NCI-H1930 (cell line): ENCODE results near the gene CD79B.
A peak's percentile ranks its signal among the peaks of the same experiment; 100 is the strongest.

ENCODE experiments used
- DNase-seq, 2 experiments: peaks; one replicate each; lab custom pipeline; 2025; lab: John Stamatoyannopoulos, UW

CD79B gene

DNA sequence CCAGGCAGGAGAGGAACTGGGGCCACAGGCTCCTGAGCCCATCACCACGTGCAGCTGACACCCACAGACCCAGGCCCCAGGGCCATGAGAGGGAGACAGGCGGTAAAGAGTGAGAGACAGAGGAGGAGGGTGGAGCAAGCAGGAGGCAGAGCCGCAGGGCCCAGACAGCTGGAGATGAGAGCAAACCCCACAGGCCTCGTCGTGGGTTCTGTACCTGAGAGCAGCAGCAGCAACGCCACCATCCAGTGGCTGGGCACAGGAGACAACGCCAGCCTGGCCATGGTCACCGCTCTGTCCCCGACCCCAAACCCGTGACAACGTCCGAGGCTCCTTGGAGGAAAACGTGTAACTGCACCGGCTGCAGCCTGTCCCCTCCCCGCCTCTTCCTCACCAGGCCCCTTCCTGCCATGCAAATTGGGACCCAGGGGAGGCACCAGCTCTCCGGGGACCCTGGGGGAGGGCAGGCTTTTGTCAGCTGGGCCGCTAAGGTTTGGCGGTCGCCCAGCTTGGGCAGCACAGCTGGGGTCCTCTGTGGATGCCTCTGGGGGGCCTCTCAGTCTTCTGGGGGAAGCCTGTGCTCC, at the start of gene CD79B:
Gene CD79B, minus strand, starts transcription at position 351 of the 581 bp plus-strand sequence. Its CDS starts 70 bp downstream, at position 281.
- DNase-seq: no peak

GRCh38 chr17:63978272-63979200, 46.4 kb upstream of the CD79B start:
- DNase-seq: no peak

- no peak for DNase-seq
Measured at GRCh38 chr17:63976702-63977101, 44.6 kb upstream of the CD79B start.

GRCh38 chr17:63975541-63976092, 43.5 kb upstream of the CD79B start:
- no peak for DNase-seq

DNA sequence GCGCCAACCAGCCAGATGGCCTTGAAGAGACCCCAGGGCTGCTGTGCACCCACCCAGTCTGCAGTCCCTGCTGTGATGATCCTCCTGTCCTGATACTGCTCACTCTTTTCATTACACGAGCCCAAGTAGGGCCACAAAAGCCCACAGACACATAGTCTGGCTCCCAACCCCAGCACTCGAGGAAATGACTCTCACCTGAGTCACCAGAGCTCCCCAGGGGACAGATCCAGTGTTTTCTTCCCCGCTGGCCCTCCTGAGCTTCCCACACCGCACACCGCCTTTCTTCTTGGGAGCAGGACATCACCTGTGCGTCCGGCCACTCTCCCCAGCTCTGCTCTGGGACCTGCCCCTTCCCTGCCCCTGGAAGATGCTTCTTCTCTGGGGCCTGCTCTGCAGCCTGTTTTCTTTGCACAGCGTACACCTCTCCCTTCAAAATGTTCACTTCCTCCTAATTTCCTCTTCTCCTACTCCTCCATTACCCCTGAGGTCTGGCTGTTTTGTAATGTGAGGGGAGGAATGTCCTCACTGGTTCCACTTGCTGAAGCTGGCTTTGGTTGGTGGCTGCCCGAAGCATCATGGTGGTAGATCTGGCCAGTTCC, 42.6 kb upstream of the CD79B start:
- no peak for DNase-seq

DNA sequence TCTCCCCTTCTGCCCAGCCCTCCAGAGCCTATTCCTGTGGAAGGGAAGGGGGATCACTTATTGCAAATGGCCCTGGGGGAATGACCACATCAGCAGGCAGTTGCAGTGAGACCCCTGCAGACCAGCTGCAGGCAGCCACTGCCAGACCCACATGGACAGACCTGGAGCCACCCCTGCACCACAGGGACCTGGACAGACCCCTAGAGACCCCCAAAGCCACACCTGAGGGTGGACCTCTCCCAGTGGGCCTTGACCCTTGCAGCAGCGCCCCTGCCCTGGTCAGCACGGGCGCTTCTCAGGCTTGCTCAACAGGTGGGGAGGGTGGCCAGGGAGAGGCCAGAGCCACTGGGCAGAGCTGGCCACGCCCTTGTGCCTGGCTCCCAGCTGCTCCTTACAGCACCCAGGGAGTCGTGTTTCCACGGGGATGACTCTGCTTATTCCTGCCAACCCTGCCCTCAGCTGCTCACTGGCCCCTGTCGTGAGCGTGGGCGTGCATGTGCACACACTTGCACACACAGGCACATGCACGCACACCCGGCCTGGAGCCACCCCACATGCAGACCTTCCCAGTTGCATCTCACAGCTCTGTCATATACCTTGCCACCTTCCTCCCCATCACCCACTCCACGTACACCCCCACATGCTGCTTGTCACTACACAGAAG, 41.9 kb upstream of the CD79B start:
- no peak for DNase-seq

DNA sequence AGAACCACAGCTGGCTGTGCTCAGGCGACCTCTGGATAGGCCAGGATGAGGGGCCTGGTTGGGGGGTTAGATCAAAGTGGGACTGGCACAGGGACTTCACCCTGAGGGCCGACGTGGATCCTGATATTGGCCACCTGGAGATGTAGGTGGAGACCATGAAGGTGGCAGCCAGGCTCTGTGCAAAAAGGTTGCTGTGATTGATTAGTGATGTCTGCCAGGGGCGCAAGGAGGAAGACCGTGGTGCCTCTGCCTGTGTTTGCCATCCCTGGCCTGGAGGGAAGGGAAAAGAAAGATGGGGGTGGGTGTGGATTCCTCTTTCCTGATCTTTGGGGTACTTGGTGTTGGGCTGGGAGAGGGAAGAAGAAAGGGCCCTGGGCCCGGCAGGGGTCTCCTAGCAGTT, 41.1 kb upstream of the CD79B start:
- no peak for DNase-seq

- DNase-seq: no peak
Measured at GRCh38 chr17:63972796-63973195, 40.7 kb upstream of the CD79B start, which contains the start of gene SCN4A. SCN4A (minus strand) TSS chr17:63972918; CDS start chr17:63972841, 77 bp downstream.

- DNase-seq: no peak
Measured at GRCh38 chr17:63969278-63969677, 37.1 kb upstream of the CD79B start.

- no peak for DNase-seq
Measured at GRCh38 chr17:63967953-63968352, 35.8 kb upstream of the CD79B start.

- no peak for DNase-seq
Measured at GRCh38 chr17:63966646-63967264, 34.6 kb upstream of the CD79B start.

- DNase-seq: no peak
Measured at GRCh38 chr17:63963123-63963522, 31.0 kb upstream of the CD79B start.

DNA sequence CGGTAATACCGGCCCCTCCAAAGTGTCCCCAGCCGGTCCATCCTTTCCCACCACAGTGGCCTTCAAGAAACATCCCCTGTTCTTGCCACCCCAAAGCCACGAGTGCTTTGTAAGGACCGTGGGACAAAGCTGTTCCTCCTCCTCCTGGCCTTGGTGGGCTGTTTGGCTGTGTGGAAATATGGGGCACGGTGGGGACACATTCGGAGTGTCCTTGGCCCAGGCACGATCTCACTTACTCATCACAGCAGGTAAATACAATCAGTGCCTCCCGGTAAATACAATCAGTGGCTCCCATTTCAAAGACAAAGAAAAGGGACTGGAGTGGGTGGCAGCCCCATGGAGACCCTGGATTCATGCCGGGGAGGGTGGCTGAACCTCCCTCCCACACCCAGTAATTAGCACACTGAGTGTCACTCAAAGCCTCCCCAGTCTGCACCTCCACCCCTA, 30.2 kb upstream of the CD79B start:
- no peak for DNase-seq

GRCh38 chr17:63961355-63962212, 29.5 kb upstream of the CD79B start:
- peak; percentile 55 to 62 for DNase-seq

DNA sequence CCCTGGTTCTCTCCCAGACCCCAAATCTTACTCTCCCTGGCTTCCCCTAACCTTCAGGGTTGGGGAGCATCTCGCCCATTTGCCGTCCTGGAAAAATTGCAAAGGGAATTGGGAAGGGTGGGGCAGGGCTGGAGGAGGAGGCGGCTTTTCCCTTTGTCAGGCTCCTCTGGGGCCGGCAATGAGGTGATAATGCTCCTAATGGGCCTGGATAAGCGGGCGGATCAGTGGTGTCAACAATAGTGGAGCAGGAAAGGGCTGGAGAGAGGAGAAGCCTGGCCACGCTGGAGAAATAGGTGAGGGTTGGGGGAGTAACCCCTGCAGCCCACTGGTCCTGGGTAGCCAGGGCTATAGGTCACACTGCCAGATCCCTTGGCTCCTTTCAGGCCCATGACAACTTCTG, 28.3 kb upstream of the CD79B start:
- no peak for DNase-seq

DNA sequence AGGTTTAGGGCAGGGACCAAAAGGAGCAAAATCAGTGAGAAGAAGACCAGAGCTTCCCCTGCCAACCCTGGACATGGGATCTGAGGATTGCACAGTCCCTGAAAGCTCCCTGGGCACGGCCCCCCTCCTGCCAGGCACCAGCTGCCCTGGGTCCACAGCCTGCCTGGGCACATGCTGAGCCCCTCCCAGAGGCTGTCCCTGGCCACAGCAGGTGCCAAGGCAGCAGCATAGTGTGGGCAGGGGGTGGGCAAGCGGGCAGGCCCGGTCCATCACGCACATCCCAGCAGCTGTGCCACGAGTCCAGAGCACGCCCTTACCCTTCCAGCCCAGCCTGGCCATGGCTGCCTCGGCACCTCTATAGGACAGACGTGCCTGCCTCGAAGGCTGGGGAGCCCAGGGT, 27.9 kb upstream of the CD79B start:
- DNase-seq: no peak

- DNase-seq: no peak
Measured at GRCh38 chr17:63956296-63956920, 24.3 kb upstream of the CD79B start.

DNA sequence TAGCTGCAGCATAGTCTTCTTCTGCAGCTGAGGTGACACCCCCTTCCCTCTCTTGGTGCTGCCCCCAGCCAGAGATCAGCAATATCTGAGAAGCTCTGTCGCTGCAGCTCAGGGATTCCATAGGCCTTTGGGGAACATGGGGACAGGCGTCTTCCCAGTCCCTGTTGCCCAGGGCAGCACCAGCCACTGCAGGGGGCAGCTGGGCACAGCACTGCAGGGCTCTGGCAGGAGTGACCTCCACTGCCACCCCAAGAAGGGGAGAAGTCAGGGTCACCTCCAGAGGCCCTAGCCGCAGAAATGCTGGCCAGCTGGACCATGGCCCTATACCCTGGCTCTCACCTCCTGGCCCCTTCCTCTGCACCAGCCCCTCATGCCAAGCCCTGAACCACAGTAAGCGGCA, 23.7 kb upstream of the CD79B start:
- DNase-seq: no peak

DNA sequence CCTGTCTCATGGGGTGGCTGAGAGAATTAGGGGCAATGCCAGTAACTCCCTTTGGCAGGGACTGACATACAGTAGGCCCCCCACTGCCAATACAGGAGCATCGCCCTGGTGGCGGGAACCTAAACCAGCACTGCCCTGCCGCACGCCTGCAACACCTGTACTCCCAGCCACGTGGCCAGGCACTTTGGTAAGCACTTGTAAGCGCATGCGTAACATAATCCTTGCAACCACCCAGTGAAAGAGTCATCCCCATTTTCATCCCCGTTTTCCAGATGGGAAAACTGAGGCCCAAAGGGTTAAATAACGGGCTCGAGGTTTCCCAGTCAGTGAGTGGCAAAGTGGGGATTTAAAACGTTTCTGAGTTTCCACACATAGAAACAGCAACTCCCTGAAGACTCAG, 23.1 kb upstream of the CD79B start:
- no peak for DNase-seq

- no peak for DNase-seq
Measured at GRCh38 chr17:63954402-63955063, 22.4 kb upstream of the CD79B start.
